Measurements from ENCODE around the gene PLPP2.

Gene PLPP2

DNA sequence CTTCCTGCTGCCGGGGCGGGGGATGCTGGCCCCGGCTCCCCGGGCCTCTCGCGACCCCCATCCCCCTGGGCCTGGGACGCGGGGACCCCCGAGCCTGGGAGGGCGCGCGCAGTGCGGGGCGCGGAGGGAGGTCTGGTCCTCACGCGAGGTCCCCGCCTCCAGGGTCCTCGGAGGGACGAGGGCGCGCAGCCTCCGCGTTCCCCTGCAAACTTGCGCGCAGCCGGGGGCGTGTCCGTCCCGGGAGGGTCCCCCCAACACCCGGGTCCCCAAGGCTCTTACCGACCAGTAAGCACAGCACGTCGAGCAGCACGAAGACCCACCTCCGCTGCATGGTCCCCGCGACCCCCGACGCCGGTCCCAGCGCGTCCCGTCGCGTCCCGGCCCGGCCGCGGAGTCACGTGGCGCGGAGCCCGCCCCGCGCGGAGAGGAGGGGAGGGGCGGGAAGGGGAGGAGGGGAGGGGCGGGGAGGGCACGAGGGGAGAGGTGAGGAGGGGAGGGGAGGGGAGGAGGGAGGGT is at the start of gene PLPP2:
TSS of gene PLPP2 (minus strand) at position 398 of the 516 bp plus-strand sequence. CDS start at position 331, 67 bp downstream.
- no peak for DNase-seq

DNA sequence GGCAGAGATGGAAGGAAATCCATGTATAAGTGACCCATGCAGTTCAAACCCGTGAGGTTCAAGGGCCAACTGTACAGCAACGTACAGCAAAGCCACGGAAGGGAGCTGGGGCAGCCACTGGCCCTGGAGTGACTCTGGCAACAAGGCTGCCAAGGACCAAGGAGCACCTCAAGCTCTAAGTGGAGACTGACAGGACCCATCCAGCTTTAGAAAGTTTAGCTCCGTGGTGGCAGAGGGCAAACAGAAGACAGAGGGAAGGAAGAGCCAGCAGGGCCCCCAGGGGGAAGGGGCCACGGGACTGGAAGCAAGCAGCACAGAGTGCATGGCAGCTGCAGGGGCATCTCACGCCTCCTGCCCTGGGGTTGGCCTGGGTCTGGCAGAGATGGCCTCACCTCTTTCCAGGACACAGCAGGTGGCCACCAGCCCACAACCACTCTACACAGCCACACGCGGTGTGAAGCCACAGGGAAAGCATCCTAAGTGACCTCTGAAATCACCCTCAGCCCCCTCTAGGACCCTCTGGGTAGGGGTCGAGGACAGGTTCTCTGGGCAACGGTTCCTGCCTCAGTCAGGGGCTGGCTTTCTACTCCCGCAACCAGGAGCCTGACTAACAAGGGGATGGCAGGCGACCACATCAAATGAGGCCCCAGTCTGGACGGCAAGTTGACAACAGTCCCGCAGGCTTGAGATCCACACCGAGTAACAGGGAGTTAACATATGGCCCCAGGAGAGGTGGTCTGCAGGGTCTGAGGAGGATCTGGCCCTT is 49.6 kb upstream of the PLPP2 start:
- no peak for DNase-seq

DNA sequence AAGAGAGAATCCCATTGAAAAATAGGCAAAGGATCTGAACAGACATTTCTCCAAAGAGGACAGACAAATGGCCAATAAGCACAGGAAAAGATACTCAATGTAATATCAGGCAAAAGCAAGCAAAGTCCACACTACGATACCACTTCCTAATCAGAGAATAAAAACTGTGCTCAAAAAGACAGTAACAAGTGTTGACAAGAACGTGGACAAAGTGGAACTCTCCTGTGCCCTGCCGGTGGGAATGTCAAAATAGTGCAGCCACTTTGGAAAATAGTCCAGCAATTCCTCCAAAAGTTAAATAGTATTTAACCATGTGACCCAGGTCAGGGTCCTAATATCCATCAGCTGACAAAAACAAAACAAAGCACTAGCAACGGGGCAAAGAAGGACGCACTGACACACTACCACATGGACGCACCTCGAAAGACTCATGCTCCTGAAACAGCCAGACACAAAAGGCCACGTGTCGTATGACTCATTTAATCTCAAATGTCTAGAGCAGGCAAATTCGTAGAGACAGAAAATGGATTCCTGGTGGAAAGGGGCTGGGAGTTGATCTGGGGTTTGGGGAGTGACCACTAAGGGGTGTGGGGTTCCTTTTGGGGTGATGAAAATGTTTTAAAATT is 48.2 kb upstream of the PLPP2 start:
- no peak for DNase-seq

DNA sequence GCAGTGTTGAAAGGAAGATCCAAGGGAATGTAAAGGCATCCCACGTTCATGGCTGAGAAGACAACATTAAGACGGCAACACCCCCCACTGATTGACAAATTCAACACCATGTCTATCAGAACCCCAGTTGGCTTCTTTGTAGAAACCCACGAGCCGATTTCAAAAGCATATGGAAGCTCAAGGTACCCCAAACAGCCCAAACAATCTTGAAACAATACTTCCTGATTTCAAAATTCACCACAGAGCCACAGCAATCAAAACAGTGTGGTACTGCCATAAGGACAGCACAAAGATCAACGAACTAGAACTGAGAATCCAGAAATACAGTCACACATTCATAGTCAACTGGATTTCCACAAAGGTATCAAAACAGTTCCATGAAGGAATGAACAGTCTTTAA is 47.2 kb upstream of the PLPP2 start:
- DNase-seq = no peak

DNA sequence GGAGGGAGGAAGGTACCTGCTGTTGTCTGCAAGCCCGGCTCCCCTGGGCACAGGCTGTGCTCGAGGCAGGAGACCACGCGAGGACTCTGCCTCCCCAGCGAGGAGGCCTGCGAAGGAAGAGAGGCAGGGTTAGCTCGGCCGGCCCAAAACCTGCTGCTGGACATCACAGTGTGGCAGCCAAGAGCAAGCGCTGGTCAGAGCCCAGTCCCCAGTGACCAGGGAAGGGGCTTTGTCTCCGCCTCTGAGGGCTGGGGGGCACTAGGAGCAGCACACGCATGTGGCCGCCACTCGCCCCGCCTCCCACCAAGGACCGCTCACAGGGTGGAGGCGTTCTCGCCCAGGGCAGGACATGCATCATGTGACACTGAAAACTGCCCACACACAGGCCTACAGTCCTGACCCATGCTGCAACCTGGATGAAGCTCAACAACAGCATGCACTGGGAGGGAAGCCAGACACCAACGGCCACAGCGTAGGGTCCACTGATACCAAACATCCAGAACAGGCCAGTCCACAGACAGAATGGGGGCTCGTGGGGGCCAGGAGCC is 44.9 kb upstream of the PLPP2 start:
- no peak for DNase-seq

DNA sequence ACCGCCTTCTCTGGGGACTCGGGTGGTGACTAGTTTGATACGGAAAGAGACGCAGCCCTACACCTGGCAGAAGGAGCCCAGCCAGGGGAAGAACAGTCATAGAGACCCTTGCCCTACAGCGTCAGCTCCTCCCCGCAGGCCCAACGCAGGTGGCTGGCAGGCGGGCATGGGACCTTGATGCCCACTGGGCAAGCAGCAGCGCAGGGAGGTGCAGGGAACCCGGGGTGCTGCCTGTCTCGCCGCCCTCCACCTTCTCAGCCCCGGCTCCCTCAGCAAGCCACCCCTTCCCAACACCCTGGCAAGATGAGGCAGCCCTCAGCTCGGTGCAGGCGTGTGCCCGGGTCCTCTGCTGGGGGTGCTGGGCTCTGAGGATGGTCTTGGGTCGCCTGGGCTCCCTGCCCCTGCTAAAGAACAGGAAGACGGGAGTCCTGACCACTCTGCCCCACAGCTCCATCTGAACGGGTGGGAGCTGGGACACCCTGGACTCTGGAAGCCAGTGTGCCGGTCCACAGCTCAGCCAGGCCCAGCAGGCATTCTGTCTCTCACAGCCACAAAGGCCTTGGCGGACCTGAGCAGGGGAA is 44.4 kb upstream of the PLPP2 start:
- DNase-seq = no peak

DNA sequence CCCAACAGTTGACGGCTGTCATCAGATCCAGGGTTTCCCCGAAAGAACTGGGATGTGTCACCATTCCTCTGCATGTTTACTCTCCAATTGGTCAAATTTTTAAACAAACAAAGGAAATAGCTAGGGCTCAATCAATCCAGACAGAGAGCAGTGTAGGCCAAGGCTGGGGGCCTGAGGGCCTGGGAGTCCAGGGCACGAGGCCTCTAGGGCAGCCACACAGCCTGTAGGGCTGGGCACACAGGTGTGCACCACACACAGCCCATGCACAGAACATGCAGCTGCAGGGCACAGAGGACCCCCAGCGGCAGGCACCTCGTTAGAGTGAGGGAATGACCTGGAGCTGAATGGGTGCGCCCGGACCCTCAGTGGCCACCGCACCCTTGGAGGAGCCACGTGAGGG is 43.9 kb upstream of the PLPP2 start:
- DNase-seq = no peak

DNA sequence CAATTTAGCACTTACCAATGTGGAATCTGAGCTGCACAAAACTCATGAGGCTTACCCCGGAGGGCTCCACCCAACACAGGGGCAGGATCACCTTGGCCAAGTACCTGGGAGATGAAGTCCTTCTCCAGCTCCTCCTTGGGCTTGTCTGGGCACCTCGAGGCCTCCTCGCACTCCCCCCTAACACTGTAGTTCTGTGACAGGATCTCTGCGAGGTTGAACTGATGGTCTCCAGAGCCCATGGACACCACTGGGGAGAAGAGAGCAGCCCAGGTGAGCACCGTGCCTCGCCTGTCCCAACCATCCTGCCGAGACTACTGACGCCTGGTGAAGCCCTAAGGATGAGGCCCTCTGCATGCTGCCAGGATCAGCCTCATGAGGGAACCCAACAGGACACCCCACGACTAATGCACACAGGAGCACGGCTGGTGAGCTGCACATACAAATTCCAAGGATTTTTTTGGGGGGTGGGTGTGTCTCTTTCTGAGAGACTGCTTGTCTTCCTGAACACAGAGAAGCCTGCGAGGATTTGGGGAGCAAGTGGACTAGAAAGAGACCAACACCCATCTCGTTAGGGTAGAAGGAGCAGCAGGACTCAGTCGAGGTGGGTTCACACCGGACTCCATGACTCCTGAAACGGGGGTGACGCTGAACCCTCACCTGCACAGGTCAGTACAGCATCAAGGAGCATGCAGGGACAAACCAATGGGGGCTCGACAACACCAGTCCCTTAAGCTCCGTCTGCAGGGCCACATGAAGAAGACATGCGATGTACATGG is 43.3 kb upstream of the PLPP2 start:
- DNase-seq = no peak

DNA sequence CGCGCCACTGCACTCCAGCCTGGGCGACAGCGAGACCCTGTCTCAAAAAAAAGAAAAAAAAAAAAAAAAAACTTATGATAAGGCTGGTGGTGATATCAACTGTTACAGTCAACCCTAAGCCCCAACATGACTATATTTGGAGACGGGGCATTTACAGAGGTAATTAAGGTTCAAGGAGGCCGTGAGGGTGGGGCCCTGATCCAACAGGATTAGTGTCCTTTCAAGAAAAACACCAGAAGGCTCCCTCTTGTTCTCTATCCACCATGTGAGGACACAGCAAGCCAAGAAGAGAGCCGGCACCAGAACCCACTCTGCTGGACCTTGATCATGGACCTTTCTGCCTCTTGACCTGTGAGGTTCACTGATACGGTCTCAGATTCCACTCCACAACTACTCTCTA is 39.3 kb upstream of the PLPP2 start:
- DNase-seq = no peak

DNA sequence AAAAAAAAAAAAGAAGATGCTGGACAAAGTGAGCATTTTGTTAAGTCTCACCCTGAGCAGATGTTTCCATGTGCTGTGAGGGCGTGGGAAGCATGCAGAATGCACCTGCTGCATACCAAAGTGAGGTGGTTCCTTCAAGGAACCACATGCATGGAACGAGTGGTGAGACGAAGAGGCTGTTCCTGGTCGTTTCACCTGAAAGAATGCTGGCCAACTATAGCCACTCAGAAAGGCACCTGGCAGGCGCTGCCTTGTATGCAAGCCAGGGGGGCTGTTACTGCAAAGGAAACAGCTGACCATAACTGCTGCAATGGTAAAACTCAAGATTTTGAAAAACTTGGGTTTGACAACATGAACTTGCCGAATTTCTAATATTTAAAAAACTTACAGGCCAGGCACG is 38.7 kb upstream of the PLPP2 start:
- DNase-seq = no peak

DNA sequence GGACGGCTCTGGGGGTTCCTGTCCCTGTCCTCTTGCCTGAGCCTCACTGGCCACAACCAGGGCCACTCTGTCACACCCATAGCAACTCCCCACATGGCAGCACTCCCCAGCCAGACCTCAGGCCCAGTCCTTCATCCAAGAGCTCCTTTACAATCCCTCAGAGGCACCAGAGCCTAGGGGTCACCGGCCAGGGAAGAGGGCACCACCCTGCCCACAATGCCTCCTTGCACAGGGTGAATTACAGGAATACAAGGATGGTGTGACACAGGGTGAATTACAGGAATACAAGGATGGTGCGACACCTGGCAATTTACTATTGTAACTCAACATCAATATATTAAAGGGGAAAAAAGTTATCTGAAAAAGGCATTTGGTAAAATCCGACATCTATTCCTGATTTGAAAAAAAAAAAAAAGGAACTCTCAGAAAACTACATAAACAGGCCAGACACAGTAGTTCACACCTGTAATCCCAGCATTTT is 36.9 kb upstream of the PLPP2 start:
- no peak for DNase-seq

DNA sequence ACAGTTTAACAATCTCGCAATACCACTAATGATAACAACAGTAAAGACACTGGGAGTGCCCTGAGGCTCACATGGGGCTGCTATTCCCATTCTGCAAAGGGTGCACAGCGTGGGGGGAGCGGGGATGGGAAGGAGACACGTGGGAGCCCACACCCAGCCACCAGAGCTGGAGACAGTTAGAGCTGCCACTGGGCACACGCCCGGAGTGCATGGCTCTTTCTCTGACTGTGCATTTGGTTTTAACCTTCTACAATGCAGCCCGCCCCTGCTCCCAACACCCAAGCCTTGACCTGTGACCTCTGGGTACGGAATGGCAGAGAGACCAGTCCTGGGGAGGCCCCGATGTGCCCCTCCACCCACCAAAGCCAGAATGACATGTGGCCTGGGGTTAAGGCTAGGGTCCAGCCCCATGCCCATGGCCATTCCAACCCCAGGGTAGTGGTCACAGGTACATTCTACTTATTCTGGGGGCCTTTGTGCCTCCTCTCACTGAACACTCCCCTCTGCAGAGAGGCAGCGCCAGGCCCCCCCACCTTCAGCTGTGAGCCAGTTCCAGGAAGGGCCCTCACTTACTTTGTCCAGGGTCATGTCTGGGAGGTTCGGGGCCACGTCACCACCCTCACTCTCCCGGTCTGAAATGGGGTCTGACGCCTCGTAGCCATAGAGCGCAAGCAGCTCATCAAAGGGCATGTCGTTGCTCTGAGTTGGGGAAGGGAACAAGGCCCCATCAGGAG is 36.3 kb upstream of the PLPP2 start:
- DNase-seq = no peak

DNA sequence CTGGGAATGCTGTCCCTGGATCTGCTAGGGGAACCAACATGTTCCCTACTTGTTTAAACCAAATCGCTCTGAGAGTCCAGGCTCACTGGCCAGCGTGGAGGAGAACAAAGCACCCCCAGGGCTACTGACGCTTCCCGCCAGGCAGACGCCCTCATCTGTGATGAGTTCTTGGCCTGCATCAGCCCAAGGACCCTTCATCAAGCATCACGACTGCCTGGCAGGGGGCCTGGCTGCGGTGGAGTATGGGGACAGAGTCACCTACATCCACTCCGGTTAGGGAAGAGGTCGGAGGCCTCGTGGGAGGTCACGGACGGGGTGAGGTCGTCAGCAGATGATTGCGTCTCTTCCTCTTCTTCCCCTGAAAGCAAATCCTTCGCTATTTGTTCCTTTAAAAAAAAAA is 35.7 kb upstream of the PLPP2 start:
- no peak for DNase-seq

DNA sequence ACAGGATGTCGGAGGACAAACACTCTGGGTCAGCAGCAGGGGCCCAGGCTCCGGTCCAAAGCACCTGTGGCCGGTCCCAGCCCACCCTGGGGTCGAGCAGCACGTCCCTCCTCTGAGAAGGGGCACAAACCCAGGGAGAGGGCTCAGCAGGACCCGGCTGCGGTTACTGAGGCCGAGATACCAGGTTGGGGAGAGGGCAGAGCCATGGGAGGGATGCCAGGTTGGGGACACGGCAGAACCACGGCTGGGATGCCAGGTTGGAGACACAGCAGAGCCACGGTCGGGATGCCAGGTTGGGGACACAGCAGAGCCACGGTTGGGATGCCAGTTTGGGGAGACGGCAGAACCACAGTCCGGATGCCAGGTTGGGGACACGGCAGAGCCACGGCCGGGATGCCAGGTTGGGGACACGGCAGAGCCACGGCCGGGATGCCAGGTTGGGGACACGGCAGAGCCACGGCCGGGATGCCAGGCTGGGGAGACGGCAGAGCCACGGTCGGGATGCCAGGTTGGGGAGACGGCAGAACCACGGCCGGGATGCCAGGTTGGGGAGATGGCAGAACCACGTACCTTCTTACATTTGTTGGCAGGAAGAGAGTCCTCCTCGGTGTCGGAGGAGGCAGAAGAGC is 34.8 kb upstream of the PLPP2 start:
- DNase-seq = no peak

DNA sequence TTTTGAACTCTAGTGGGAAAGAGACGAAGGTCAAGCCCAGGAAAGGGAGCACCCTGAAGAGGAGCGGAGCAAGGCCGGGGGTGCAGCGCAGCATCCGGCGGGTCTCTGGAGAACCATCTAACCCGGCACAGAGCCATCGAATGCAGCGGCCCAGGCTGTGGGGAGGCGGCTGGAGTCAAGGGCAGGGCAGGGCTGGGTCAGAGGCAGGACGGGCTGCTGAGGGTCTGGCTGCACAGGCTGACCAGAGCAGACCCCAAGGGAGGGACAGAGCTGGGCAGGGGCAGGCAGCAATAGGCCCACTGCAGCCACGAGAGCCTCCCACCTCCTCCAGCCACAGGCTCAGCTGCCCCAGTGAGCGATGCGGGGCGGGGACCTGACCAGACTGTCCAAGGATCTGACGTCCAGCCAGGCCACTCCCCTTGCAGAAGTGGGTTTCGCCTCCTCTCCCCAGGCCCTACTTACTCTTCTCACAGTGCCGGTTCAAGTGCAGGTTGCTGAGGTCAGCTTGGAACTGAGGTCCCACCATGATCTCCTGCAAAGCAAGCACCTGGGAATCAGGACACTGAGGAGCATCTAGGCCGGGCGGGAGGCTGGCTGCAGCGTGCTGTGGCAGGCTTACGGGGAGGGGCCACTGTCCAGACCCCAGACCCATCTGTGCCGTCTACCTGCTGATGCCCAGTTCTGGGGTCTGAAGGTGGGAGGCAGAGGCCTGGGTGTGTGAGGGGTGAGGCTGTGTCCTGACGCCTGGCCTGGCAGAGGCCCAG is 34.2 kb upstream of the PLPP2 start:
- DNase-seq = no peak

DNA sequence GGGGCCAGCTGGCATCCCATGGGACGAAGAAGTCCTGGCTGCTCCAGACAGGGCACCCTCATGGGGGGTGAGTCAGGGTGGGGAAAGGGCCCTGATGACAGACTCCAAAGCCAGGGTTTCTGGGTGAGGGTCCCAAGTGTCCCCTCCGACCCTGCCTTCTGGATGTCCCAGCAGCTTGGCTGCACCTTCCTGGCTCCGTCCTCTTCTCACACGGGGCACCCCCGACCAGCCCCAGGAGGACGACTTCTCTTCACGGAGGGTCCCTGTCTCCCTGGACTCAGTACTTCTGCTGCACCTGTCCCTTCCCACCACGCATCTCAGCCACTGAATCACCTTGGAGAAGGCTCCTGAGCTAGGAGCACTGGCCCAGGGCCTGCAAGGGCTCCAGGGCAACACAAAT is 33.5 kb upstream of the PLPP2 start:
- no peak for DNase-seq

DNA sequence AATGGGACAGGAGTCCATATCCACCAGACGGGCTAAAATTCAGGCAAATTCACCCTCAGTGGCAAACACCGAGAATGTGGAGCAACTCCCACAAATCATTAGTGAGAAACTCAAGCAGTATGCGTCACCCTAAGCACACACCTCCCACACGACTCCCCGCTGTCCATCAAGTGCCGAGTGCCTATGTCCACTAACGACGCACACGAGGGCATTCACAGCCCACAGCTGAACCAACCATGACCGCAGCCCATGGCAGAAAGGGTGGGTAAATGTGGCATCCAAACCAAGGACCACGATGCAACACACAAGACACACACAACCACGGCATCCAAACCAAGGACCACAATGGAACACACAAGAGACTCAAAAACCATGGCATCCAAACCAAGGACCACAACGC is 31.4 kb upstream of the PLPP2 start:
- DNase-seq = no peak

DNA sequence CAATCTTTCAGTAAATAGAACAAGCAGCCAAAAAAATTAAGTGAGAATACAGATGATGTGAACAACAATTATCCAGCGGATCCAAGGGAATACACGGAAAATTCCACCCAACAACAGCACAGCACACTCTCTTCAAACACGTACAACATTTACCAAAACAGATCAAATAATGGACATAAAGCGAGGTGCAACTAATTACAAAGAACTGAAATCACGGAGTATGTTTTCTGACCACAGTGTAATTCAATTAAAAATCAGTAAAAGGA is 27.2 kb upstream of the PLPP2 start:
- DNase-seq = no peak

DNA sequence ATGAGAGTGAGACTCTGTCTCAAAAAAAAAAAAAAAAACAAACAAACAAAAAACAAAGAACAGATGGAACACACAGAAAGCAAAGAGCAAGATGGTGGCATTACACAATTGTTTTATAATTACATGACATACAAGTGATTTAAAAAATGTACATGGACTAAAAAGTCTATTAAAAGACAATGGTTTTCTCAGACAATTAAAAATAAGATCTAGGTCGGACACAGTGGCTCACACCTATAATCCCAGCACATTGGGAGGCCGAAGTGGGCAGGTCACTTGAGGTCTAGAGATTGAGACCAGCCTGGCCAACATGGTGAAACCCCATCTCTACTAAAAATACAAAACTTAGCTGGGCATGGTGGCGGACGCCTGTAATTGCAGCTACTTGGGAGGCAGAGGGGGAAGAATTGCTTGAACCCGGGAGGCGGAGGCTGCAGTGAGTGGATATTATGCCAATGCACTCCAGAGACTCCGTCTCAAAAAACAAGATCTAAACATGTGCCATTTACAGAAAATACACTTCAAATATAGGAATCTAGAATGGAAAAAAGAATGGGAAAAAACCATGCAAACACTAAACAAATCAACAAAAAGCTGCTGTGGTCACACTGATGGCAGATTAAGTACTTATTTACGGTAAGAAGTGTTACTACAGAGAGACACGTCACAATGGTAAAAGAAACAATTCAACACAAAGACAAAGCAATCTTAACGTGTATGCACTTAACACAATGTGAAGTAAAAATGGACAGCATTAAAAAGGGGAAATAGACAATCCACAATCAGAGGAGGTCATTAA is 26.7 kb upstream of the PLPP2 start:
- DNase-seq = no peak

DNA sequence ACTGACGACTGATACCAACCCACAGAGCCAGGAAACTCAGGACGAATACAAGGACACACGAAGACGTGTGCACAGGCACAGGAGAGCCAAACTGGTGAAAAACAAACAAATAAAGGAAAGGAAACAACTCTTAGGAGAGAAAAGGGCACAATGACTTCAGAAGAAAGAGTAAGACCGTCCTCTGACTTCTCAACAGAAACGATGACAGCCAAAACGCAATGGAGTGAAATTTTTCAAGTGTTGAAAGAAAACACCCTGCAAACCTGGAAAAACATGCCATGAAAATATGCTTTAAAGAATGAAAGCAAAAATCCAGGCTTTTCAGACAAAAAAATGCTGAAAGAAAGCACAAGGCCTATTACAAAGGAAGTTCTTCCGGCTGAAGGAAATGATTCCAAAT is 24.6 kb upstream of the PLPP2 start:
- DNase-seq = no peak
